K562 (cell line): ENCODE results near the gene SLC25A42. TPM values are rescaled to one million over a fixed set of nuclear protein-coding genes. Genes with fewer than 3 reads are reported as not detected.

Source experiments
- CREB1 ChIP-seq, 2 experiments: sonication (generic) in 1 of 2; formaldehyde crosslinking in 1 of 2; IDR thresholded peaks; 2 replicates each; pipeline versions ENCODE4 v1.6.1 to v1.8.0; 2012 to 2022; ENCODE audit warnings: inconsistent platforms in 1 of 2, mild to moderate bottlenecking in 1 of 2, missing genetic modification reagents in 1 of 2, moderate library complexity in 1 of 2
- FOXP1 ChIP-seq: sonication (generic); formaldehyde crosslinking; IDR thresholded peaks from 2 replicates; pipeline ENCODE4 v1.8.0; 2022; ENCODE audit warnings: mild to moderate bottlenecking, missing genetic modification reagents
- HLTF ChIP-seq: fragments of 450-650 bp; IDR thresholded peaks from 2 replicates; pipeline ENCODE4 v1.6.1; 2016
- HMGN3 ChIP-seq: IDR thresholded peaks from 2 replicates; pipeline ENCODE4 v1.6.1; 2011; ENCODE audit warnings: borderline replicate concordance, low read depth, mild to moderate bottlenecking, mixed read lengths, low read length; ENCODE audit not compliant: insufficient read length; ENCODE audit errors: extremely low read depth
- JUND ChIP-seq, 2 experiments: IDR thresholded peaks; 2 replicates in 1 of 2; 3 replicates in 1 of 2; pipeline ENCODE4 v1.6.1; 2011; ENCODE audit warnings: borderline replicate concordance in 2 of 2, low read depth in 2 of 2, low read length in 2 of 2, improper control_type of control experiment in 1 of 2, missing biosample characterization in 1 of 2, missing genetic modification characterization in 1 of 2, missing genetic modification reagents in 1 of 2
- MECOM ChIP-seq: fragments of 250-450 bp; sonication (Bioruptor Pico); IDR thresholded peaks from 2 replicates; pipeline ENCODE4 v1.8.0; 2022; ENCODE audit warnings: inconsistent platforms
- NFE2 ChIP-seq: IDR thresholded peaks from 2 replicates; pipeline ENCODE4 v1.6.1; 2014; ENCODE audit warnings: antibody characterized with exemption, low read depth
- PRMT5 ChIP-seq: sonication (generic); formaldehyde crosslinking; IDR thresholded peaks from 2 replicates; pipeline ENCODE4 v1.5.0; 2020; ENCODE audit warnings: missing genetic modification reagents
- RBFOX2 ChIP-seq: fragments of 200-400 bp; formaldehyde crosslinking; IDR thresholded peaks from 2 replicates; pipeline ENCODE4 v1.6.1; 2017; ENCODE audit warnings: low read depth, mild to moderate bottlenecking, low read length, moderate library complexity
- RCOR1 ChIP-seq, 2 experiments: IDR thresholded peaks; 2 replicates each; pipeline ENCODE4 v1.6.1; 2012; ENCODE audit warnings: low read depth in 2 of 2, low read length in 2 of 2, borderline replicate concordance in 1 of 2, improper control_type of control experiment in 1 of 2
- RFX5 ChIP-seq: IDR thresholded peaks from 2 replicates; pipeline ENCODE4 v1.6.1; 2011; ENCODE audit warnings: low read depth, mild to moderate bottlenecking, improper control_type of control experiment, low read length
- SAP30 ChIP-seq: fragments of 200-600 bp; sonication (generic); IDR thresholded peaks from 2 replicates; pipeline ENCODE4 v1.6.1; 2012; ENCODE audit warnings: borderline replicate concordance, low read depth, mild to moderate bottlenecking, moderate library complexity, low read length, control low read depth, inconsistent platforms; ENCODE audit not compliant: insufficient read depth, poor library complexity, severe bottlenecking
- SNAPC5 ChIP-seq: fragments of 250-450 bp; sonication (Bioruptor Pico); IDR thresholded peaks from 2 replicates; pipeline ENCODE4 v1.8.0; 2021; ENCODE audit warnings: moderate library complexity, mild to moderate bottlenecking, inconsistent platforms
- TBP ChIP-seq: optimal IDR thresholded peaks from 2 replicates; pipeline ENCODE3; 2011; ENCODE audit warnings: low read depth, low read length, improper control_type of control experiment
- TFAP4 ChIP-seq: sonication (generic); formaldehyde crosslinking; IDR thresholded peaks from 2 replicates; pipeline ENCODE4 v1.8.0; 2022; ENCODE audit warnings: missing genetic modification reagents, mild to moderate bottlenecking, moderate library complexity, borderline replicate concordance
- VEZF1 ChIP-seq: fragments of 200-800 bp; sonication (Bioruptor generic); IDR thresholded peaks from 2 replicates; pipeline ENCODE4 v1.6.1; 2017; ENCODE audit warnings: missing genetic modification characterization, missing compliant biosample characterization
- ZBTB7A ChIP-seq: IDR thresholded peaks from 2 replicates; pipeline ENCODE4 v1.6.1; 2011; ENCODE audit warnings: low read depth, mild to moderate bottlenecking, low read length, moderate library complexity, borderline replicate concordance; ENCODE audit not compliant: control insufficient read depth
- ZMIZ1 ChIP-seq, 2 experiments: fragments of 150-350 bp in 1 of 2; IDR thresholded peaks; 2 replicates each; pipeline ENCODE4 v1.6.1; 2012 to 2016; ENCODE audit warnings: low read depth in 2 of 2, low read length in 2 of 2, mild to moderate bottlenecking in 1 of 2, moderate library complexity in 1 of 2
- ZNF408 ChIP-seq: fragments of 250-450 bp; sonication (Bioruptor Pico); IDR thresholded peaks from 2 replicates; pipeline ENCODE4 v1.4.0; 2020; ENCODE audit warnings: low read depth, mild to moderate bottlenecking, moderate library complexity
- ZNF436 ChIP-seq: fragments of 250-450, 450-650 bp; sonication (Bioruptor Pico); formaldehyde crosslinking; IDR thresholded peaks from 2 replicates; pipeline ENCODE4 v1.7.0; 2020; ENCODE audit warnings: mild to moderate bottlenecking
- polyA plus RNA-seq, 8 experiments: library from polyadenylated mRNA; depleted of rRNA in 4 of 8; stranded (reverse) in 5 of 8; unstranded in 3 of 8; fragments of >200 nt; fragmentation: Nextera tagmentation in 2 of 8; fragmentation: Illumina TruSeq in 1 of 8; extraction: Ambion mirVana in 2 of 8; extraction: Trizol in 1 of 8; gene quantifications; 2 replicates each; pipeline versions ENCODE4 v1.2.1 to v1.2.3, GENCODE V29; 2011 to 2014; ENCODE audit warnings: inconsistent platforms in 1 of 8, missing spikeins in 1 of 8
- total RNA-seq, 7 experiments: library from RNA; depleted of rRNA in 6 of 7; stranded (reverse); fragments of >200 nt in 6 of 7; fragmentation: Illumina TruSeq in 2 of 7; extraction: Trizol in 2 of 7; gene quantifications; 2 replicates each; pipeline versions ENCODE4 v1.2.1 to v1.2.3, GENCODE V29; 2011 to 2021; ENCODE audit warnings: low replicate concordance in 1 of 7

SLC25A42 gene
- total and polyA plus RNA-seq, 9 of the 15 experiments (the other 6 are each of a cell fraction or from before 2014, with no cell fraction given): 0.59 to 32.2 (median 14.1) TPM

- no peak for TF ChIP-seq HLTF
- peak; percentile 96 for TF ChIP-seq VEZF1 (CRISPR knock-in tag)
- TF ChIP-seq TBP: peak; percentile 34
- TF ChIP-seq CREB1 (IDR thresholded peaks at IDR 0.05): no peak
- TF ChIP-seq CREB1 (CRISPR knock-in tag; IDR thresholded peaks at IDR 0.05): no peak
- no peak for TF ChIP-seq ZBTB7A
- TF ChIP-seq ZNF408: no peak
- no peak for TF ChIP-seq MECOM
- TF ChIP-seq ZMIZ1 (IDR thresholded peaks at IDR 0.05; ENCODE audit: low read depth in 2 of 2, low read length in 2 of 2): no peak
- peak; percentile 9; the same call in 1 of the 2 replicates for TF ChIP-seq TFAP4 (CRISPR knock-in tag)
- no peak for TF ChIP-seq HMGN3
- TF ChIP-seq RFX5: no peak
- no peak; the same call in 1 of the 2 replicates for TF ChIP-seq JUND (IDR thresholded peaks at IDR 0.05; ENCODE audit: borderline replicate concordance, low read depth, low read length)
- TF ChIP-seq JUND (tag; IDR thresholded peaks at IDR 0.05; ENCODE audit: borderline replicate concordance, low read depth, low read length): no peak; the same call in 2 of the 3 replicates
- TF ChIP-seq PRMT5 (CRISPR knock-in tag): no peak
- TF ChIP-seq NFE2: no peak
- TF ChIP-seq RCOR1 (IDR thresholded peaks at IDR 0.05; ENCODE audit: borderline replicate concordance in 1 of 2, low read depth in 2 of 2, low read length in 2 of 2): peak in 1 of 2 experiments; percentile 74; a peak in 2 of 4 replicates
- TF ChIP-seq SNAPC5 (CRISPR knock-in tag): no peak
- TF ChIP-seq RBFOX2: peak; percentile 60
- no peak for TF ChIP-seq SAP30
- no peak for TF ChIP-seq FOXP1 (CRISPR knock-in tag)
- no peak for TF ChIP-seq ZNF436 (CRISPR knock-in tag)
Measured at GRCh38 chr19:19120308-19121231, 56.8 kb downstream of the SLC25A42 start (continued).
